ENCODE data around the gene MACO1. TPM values are rescaled to one million over a fixed set of nuclear protein-coding genes. Genes with fewer than 3 reads are reported as not detected.
"Not testable (repeated sequence)": the region's sequence is repeated elsewhere in the genome, so short reads cannot be mapped to it uniquely, and the experiment has no call there.

Gene MACO1
- total and polyA plus RNA-seq, 4 donors = 15.3 to 23.2 (median 20.6) TPM

DNA sequence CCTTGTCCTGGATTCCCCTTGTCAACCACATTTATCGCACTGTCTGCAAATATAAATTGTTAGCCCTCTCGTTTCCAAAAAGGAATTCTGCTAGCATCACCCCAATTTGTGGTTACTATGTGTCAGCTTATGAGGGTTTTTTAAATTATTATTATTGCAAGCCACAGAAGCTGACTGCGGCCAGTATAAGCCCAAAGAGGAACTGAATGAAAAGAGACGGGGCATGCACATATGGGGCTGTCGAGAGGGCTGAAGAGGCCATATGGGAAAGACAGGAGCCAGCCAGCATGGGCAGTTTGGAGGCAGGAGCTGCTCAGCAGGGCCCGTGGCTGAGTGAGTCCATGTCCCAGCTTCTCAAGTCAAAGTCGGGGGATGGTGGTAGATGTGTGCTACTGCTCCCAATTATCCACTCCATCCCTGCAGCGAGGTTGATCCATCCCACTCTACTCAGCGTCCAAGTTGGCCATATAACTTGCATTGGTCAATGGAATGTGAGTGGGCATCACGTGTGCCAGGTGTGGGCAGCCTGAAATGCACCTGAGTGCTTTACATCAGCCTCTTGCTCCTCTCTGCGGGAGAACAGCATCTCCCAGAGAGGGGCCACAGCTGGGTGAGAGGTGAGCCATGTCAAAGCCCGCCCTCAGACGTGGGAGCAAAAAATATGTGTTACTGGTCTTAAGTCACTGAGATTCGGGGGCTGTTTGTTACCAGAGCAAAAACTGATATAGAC, 75.1 kb downstream of the MACO1 start:
- Histone ChIP-seq H3K36me3 (ENCODE audit: control insufficient read depth in 4 of 4, insufficient read depth in 3 of 4, low read depth in 1 of 4, low read length in 3 of 4) (peaks cover 0 to 4% (median 0%) of the 10 kb centered on the region in 4 donors), H3K9ac (ENCODE audit: low read depth in 1 of 2, low read length in 2 of 2) (no peak overlapping the region), H3K4me1 (ENCODE audit: control insufficient read depth in 4 of 4, insufficient read depth in 4 of 4, low read length in 3 of 4) (no peaks in the 10 kb centered on the region), H3K27ac (ENCODE audit: low read depth in 1 of 2, low read length in 2 of 2) (no peak overlapping the region), H3K9me3 (ENCODE audit: control insufficient read depth in 4 of 4, low read length in 3 of 4) (no peaks in the 10 kb centered on the region), H3K4me3 (ENCODE audit: low read depth in 1 of 3, low read length in 3 of 3) (no peak overlapping the region), H3K27me3 (ENCODE audit: control insufficient read depth in 4 of 4, insufficient read depth in 4 of 4, low read length in 3 of 4) (no peaks in the 10 kb centered on the region)
- WGBS = 86% methylated on average over 14 of the region's 14 CpGs
- DNase-seq (ENCODE audit: low spot score) = no peak
- TF ChIP-seq ATF3 (IDR thresholded peaks at IDR 0.05) (no peak), FOXA2 (IDR thresholded peaks at IDR 0.05) (no peak), HNF4A (conservative IDR thresholded peaks at IDR 0.05) (no peak), REST (IDR thresholded peaks at IDR 0.05) (no peak), NR2F2 (IDR thresholded peaks at IDR 0.05) (no peak), JUND (IDR thresholded peaks at IDR 0.05) (no peak), RXRA (IDR thresholded peaks at IDR 0.05) (no peak), CTCF (IDR thresholded peaks at IDR 0.05; ENCODE audit: low read depth, low read length, missing input control) (no peak), HNF4G (IDR thresholded peaks at IDR 0.05) (no peak), YY1 (IDR thresholded peaks at IDR 0.05) (no peak), MAX (IDR thresholded peaks at IDR 0.05) (no peak), TAF1 (conservative IDR thresholded peaks at IDR 0.05) (no peak), SP1 (IDR thresholded peaks at IDR 0.05) (no peak), RAD21 (IDR thresholded peaks at IDR 0.05) (no peak)
- TF ChIP-seq, protein P1, sequence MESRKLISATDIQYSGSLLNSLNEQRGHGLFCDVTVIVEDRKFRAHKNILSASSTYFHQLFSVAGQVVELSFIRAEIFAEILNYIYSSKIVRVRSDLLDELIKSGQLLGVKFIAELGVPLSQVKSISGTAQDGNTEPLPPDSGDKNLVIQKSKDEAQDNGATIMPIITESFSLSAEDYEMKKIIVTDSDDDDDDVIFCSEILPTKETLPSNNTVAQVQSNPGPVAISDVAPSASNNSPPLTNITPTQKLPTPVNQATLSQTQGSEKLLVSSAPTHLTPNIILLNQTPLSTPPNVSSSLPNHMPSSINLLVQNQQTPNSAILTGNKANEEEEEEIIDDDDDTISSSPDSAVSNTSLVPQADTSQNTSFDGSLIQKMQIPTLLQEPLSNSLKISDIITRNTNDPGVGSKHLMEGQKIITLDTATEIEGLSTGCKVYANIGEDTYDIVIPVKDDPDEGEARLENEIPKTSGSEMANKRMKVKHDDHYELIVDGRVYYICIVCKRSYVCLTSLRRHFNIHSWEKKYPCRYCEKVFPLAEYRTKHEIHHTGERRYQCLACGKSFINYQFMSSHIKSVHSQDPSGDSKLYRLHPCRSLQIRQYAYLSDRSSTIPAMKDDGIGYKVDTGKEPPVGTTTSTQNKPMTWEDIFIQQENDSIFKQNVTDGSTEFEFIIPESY (IDR thresholded peaks at IDR 0.05) = no peak

DNA sequence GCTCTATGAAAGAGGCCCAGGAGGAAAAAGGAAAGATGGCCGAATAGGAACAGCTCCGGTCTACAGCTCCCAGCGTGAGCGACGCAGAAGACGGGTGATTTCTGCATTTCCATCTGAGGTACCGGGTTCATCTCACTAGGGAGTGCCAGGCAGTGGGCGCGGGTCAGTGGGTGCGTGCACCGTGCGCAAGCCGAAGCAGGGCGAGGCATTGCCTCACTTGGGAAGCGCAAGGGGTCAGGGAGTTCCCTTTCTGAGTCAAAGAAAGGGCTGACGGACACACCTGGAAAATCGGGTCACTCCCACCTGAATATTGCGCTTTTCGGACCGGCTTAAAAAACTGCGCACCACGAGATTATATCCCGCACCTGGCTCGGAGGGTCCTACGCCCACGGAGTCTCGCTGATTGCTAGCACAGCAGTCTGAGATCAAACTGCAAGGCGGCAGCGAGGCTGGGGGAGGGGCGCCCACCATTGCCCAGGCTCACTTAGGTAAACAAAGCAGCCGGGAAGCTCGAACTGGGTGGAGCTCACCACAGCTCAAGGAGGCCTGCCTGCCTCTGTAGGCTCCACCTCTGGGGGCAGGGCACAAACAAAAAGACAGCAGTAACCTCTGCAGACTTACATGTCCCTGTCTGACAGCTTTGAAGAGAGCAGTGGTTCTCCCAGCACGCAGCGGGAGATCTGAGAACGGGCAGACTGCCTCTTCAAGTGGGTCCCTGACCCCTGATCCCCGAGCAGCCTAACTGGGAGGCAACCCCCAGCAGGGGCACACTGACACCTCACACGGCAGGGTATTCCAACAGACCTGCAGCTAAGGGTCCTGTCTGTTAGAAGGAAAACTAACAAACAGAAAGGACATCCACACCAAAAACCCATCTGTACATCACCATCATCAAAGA, 76.1 kb downstream of the MACO1 start:
- not testable (repeated sequence) for DNase-seq (ENCODE audit: low spot score); H3K27ac ChIP-seq (ENCODE audit: low read depth in 1 of 2, low read length in 2 of 2); H3K36me3 ChIP-seq (ENCODE audit: control insufficient read depth in 4 of 4, insufficient read depth in 3 of 4, low read depth in 1 of 4, low read length in 3 of 4); H3K9me3 ChIP-seq (ENCODE audit: control insufficient read depth in 4 of 4, low read length in 3 of 4); H3K4me1 ChIP-seq (ENCODE audit: control insufficient read depth in 4 of 4, insufficient read depth in 4 of 4, low read length in 3 of 4); H3K27me3 ChIP-seq (ENCODE audit: control insufficient read depth in 4 of 4, insufficient read depth in 4 of 4, low read length in 3 of 4); H3K4me3 ChIP-seq (ENCODE audit: low read depth in 1 of 3, low read length in 3 of 3); H3K9ac ChIP-seq (ENCODE audit: low read depth in 1 of 2, low read length in 2 of 2)
- WGBS = 51% methylated on average over 36 of the region's 37 CpGs
